H9 (cell line): ENCODE measurements around the gene PRPH2. TPM values are rescaled to one million over a fixed set of nuclear protein-coding genes. Genes with fewer than 3 reads are reported as not detected.
A peak's percentile ranks its signal among the peaks of the same experiment; 100 is the strongest.

Source experiments
- DNase-seq: peaks from one replicate; pipeline ENCODE4 v3.0.0-alpha.2; 2017
- H2AFZ ChIP-seq: one replicate; pipeline ENCODE4 v1.6.1; 2013; ENCODE audit warnings: mild to moderate bottlenecking, low read length, control low read depth, moderate library complexity
- H2AK5ac ChIP-seq: 2 replicates; pipeline ENCODE4 v1.6.1; 2013; ENCODE audit warnings: low read length, control low read depth, mixed read lengths; ENCODE audit not compliant: insufficient read length
- H2BK120ac ChIP-seq: one replicate; pipeline ENCODE4 v1.6.1; 2013; ENCODE audit warnings: low read depth, mild to moderate bottlenecking, low read length, control low read depth, inconsistent platforms; ENCODE audit not compliant: poor library complexity, severe bottlenecking
- H2BK12ac ChIP-seq: 2 replicates; pipeline ENCODE4 v1.6.1; 2013; ENCODE audit warnings: low read length, control low read depth, mixed read lengths, low read depth; ENCODE audit not compliant: insufficient read length
- H2BK15ac ChIP-seq: 2 replicates; pipeline ENCODE4 v1.6.1; 2013; ENCODE audit warnings: low read depth, low read length, control low read depth
- H2BK20ac ChIP-seq: one replicate; pipeline ENCODE4 v1.6.1; 2013; ENCODE audit warnings: low read depth, mild to moderate bottlenecking, low read length, control low read depth, inconsistent platforms; ENCODE audit not compliant: poor library complexity, severe bottlenecking
- H2BK5ac ChIP-seq: 2 replicates; pipeline ENCODE4 v1.6.1; 2013; ENCODE audit warnings: low read length, control low read depth, mixed read lengths; ENCODE audit not compliant: insufficient read length
- H3K14ac ChIP-seq: 2 replicates; pipeline ENCODE4 v1.6.1; 2013; ENCODE audit warnings: low read length, control low read depth; ENCODE audit not compliant: insufficient read depth
- H3K18ac ChIP-seq: 2 replicates; pipeline ENCODE4 v1.6.1; 2013; ENCODE audit warnings: low read depth, mild to moderate bottlenecking, mixed read lengths, low read length, control low read depth; ENCODE audit not compliant: insufficient read length
- H3K23ac ChIP-seq: 2 replicates; pipeline ENCODE4 v1.6.1; 2013; ENCODE audit warnings: low read length, control low read depth, mixed read lengths, low read depth; ENCODE audit not compliant: insufficient read length
- H3K23me2 ChIP-seq: 2 replicates; pipeline ENCODE4 v1.6.1; 2013; ENCODE audit warnings: low read depth, mild to moderate bottlenecking, mixed read lengths, low read length, control low read depth; ENCODE audit not compliant: insufficient read length, poor library complexity, severe bottlenecking
- H3K27ac ChIP-seq: 2 replicates; pipeline ENCODE4 v1.5.1; 2013; ENCODE audit warnings: low read length, control low read depth, mixed read lengths, low read depth; ENCODE audit not compliant: insufficient read length
- H3K27me3 ChIP-seq: 2 replicates; pipeline ENCODE4 v1.6.1; 2013; ENCODE audit warnings: low read length, control low read depth, inconsistent platforms; ENCODE audit not compliant: insufficient read depth
- H3K4ac ChIP-seq: 2 replicates; pipeline ENCODE4 v1.6.1; 2013; ENCODE audit warnings: low read depth, mild to moderate bottlenecking, control low read depth, inconsistent platforms, low read length, moderate library complexity
- H3K4me1 ChIP-seq: 2 replicates; pipeline ENCODE4 v1.6.1; 2013; ENCODE audit warnings: low read length, control low read depth, inconsistent platforms; ENCODE audit not compliant: insufficient read depth
- H3K4me2 ChIP-seq: 2 replicates; pipeline ENCODE4 v1.6.1; 2013; ENCODE audit warnings: low read length, control low read depth, mixed read lengths; ENCODE audit not compliant: insufficient read length, insufficient read depth
- H3K56ac ChIP-seq: 2 replicates; pipeline ENCODE4 v1.6.1; 2013; ENCODE audit warnings: low read depth, mild to moderate bottlenecking, mixed read lengths, low read length, control low read depth; ENCODE audit not compliant: insufficient read length
- H3K79me1 ChIP-seq: 2 replicates; pipeline ENCODE4 v1.6.1; 2013; ENCODE audit warnings: low read depth, mild to moderate bottlenecking, moderate library complexity, low read length, control low read depth, inconsistent platforms; ENCODE audit not compliant: insufficient read depth, poor library complexity, severe bottlenecking
- H3K79me2 ChIP-seq: 2 replicates; pipeline ENCODE4 v1.6.1; 2013; ENCODE audit warnings: low read length, control low read depth, inconsistent platforms; ENCODE audit not compliant: insufficient read depth
- H3K9ac ChIP-seq: 2 replicates; pipeline ENCODE4 v1.6.1; 2013; ENCODE audit warnings: low read length, control low read depth, mixed read lengths; ENCODE audit not compliant: insufficient read length; ENCODE audit errors: extremely low read depth
- H3K9me3 ChIP-seq: one replicate; pipeline ENCODE4 v1.6.1; 2013; ENCODE audit warnings: low read depth, low read length, inconsistent platforms; ENCODE audit not compliant: control insufficient read depth
- H3T11ph ChIP-seq: one replicate; pipeline ENCODE4 v1.6.1; 2013; ENCODE audit warnings: mild to moderate bottlenecking, low read length, control low read depth, inconsistent platforms
- H4K20me1 ChIP-seq: one replicate; pipeline ENCODE4 v1.6.1; 2013; ENCODE audit not compliant: control insufficient read depth, insufficient read length, insufficient read depth
- H4K5ac ChIP-seq: 2 replicates; pipeline ENCODE4 v1.6.1; 2013; ENCODE audit warnings: low read depth, mild to moderate bottlenecking, mixed read lengths, low read length, control low read depth; ENCODE audit not compliant: insufficient read length
- H4K8ac ChIP-seq: replicated peaks from 2 replicates; pipeline ENCODE4 v1.6.1; 2013; ENCODE audit warnings: low read length, control low read depth, mixed read lengths, low read depth; ENCODE audit not compliant: insufficient read length
- H4K91ac ChIP-seq: 2 replicates; pipeline ENCODE4 v1.6.1; 2013; ENCODE audit warnings: low read depth, mild to moderate bottlenecking, moderate library complexity, mixed read lengths, low read length, control low read depth; ENCODE audit not compliant: insufficient read length
- H3K27ac Mint-ChIP-seq, 3 experiments: 2 replicates in 2 of 3; 3 replicates in 1 of 3; pipeline ENCODE4 v1.8.0; 2020 to 2021; ENCODE audit warnings: mixed read lengths in 3 of 3, mild to moderate bottlenecking in 1 of 3, moderate library complexity in 1 of 3
- H3K27me3 Mint-ChIP-seq: 2 replicates; pipeline ENCODE4 v1.8.0; 2021; ENCODE audit warnings: low read depth, mild to moderate bottlenecking, moderate library complexity, mixed read lengths
- H3K36me3 Mint-ChIP-seq, 3 experiments: 2 replicates in 2 of 3; 3 replicates in 1 of 3; pipeline ENCODE4 v1.8.0; 2020 to 2021; ENCODE audit warnings: low read depth in 3 of 3, mixed read lengths in 3 of 3; ENCODE audit not compliant: insufficient read depth in 1 of 3
- H3K4me1 Mint-ChIP-seq, 2 experiments: 2 replicates each; pipeline ENCODE4 v1.8.0; 2020; ENCODE audit warnings: mixed read lengths in 2 of 2
- H3K4me3 Mint-ChIP-seq, 2 experiments: 2 replicates in 1 of 2; 3 replicates in 1 of 2; pipeline ENCODE4 v1.8.0; 2020 to 2021; ENCODE audit warnings: mild to moderate bottlenecking in 2 of 2, mixed read lengths in 2 of 2, moderate library complexity in 1 of 2
- H3K9me3 Mint-ChIP-seq, 2 experiments: 2 replicates in 1 of 2; 3 replicates in 1 of 2; pipeline ENCODE4 v1.8.0; 2020; ENCODE audit warnings: mild to moderate bottlenecking in 2 of 2, mixed read lengths in 2 of 2, moderate library complexity in 1 of 2
- WGBS: extraction: QIAGEN DNeasy Blood & Tissue Kit; methylation state at CpG from one replicate; pipeline ENCODE4 v1.1.7; 2013; ENCODE audit warnings: missing lambda C conversion rate, low lambda C conversion rate, mixed read lengths; ENCODE audit not compliant: insufficient read length; ENCODE audit errors: extremely low coverage; 5-methylcytosine and 5-hydroxymethylcytosine counted together
- total RNA-seq: library from RNA; stranded (reverse); gene quantifications from 2 replicates; pipeline ENCODE4 v1.2.1, GENCODE V29; 2021
- TF ChIP-seq, protein P1 (sequence below): fragments of 200-600 bp; sonication (generic); conservative IDR thresholded peaks from 3 replicates; pipeline ENCODE4 v1.8.0; 2021; ENCODE audit warnings: antibody characterized with exemption, mild to moderate bottlenecking

Gene PRPH2
- total RNA-seq, 1 experiment from 2014 or later = 0.31 TPM

DNA sequence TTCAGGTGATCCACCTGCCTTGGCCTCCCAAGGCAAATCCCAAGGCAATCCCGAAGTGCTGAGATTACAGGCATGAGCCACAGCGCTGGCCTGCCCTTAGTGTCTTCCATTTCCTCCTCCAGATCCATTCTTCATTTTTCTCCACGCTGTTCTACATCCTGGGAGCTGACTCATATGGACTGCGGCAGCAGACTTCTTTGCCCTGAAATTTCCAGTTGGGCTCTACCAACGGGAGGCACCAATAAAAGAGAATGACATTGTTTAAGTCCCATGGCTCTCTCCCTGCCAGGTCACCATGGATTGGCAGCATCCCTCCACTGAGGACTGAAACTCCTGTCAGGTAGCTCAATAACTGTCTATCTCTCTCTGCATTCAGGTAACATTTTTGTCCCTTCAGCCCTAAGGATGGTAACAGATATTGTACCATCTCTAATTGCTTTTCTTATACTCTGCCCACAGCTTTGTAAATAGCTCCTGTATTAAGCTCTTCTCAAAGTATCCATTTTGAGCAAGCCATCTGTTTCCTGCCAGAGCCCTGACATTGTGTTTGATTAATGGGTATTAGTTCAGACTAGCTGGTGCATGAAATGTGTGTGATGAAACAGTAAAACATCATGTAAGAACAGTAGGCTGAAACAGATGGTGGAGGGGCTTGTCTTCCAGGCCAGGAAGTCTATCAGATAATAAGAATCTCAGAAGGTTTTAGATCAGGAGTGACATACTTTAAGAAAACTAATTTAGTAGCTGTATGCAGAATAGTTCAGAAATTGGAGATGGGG is 19.9 kb upstream of the PRPH2 start:
- peaks cover 2 to 4% (median 4%) of the 10 kb centered on the region in 3 experiments; a peak in 6 of 7 replicates for H3K36me3 Mint-ChIP-seq
- Histone ChIP-seq H2BK5ac (no peak overlapping the region), H3K4ac (no peak overlapping the region), H3K14ac (no peak overlapping the region), H2BK120ac (no peak overlapping the region), H3K79me1 (peaks cover 8% of the 10 kb centered on the region), H3K56ac (no peak overlapping the region), H2AFZ (no peak overlapping the region), H2BK20ac (no peak overlapping the region), H3K23me2 (peaks cover 20% of the 10 kb centered on the region), H3K23ac (no peak overlapping the region), H2BK12ac (no peak overlapping the region), H3K27me3 (no peaks in the 10 kb centered on the region), H3K79me2 (peaks cover 6% of the 10 kb centered on the region; the same call in 1 of the 2 replicates), H3K18ac (no peak overlapping the region), H3K9me3 (no peaks in the 10 kb centered on the region), H4K20me1 (no peaks in the 10 kb centered on the region), H3K27ac (no peak overlapping the region), H3K9ac (no peak overlapping the region), H2BK15ac (no peak overlapping the region), H4K8ac (no peak overlapping the region), H2AK5ac (no peak overlapping the region), H4K91ac (no peak overlapping the region), H4K5ac (no peak overlapping the region), H3K4me2 (no peak overlapping the region), H3T11ph (no peak overlapping the region), H3K4me1 (no peaks in the 10 kb centered on the region)
- H3K9me3 Mint-ChIP-seq = no peaks in the 10 kb centered on the region
- H3K27me3 Mint-ChIP-seq = peaks cover 5% of the 10 kb centered on the region
- TF ChIP-seq, protein P1, sequence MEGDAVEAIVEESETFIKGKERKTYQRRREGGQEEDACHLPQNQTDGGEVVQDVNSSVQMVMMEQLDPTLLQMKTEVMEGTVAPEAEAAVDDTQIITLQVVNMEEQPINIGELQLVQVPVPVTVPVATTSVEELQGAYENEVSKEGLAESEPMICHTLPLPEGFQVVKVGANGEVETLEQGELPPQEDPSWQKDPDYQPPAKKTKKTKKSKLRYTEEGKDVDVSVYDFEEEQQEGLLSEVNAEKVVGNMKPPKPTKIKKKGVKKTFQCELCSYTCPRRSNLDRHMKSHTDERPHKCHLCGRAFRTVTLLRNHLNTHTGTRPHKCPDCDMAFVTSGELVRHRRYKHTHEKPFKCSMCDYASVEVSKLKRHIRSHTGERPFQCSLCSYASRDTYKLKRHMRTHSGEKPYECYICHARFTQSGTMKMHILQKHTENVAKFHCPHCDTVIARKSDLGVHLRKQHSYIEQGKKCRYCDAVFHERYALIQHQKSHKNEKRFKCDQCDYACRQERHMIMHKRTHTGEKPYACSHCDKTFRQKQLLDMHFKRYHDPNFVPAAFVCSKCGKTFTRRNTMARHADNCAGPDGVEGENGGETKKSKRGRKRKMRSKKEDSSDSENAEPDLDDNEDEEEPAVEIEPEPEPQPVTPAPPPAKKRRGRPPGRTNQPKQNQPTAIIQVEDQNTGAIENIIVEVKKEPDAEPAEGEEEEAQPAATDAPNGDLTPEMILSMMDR = no peak
- DNase-seq = no peak
- WGBS = no CpG with 5 or more reads among the region's 5 CpGs
- no peak overlapping the region for H3K4me3 Mint-ChIP-seq
- peak overlapping the region in 1 of 3 experiments; percentile 24; a peak in 1 of 7 replicates for H3K27ac Mint-ChIP-seq
- H3K4me1 Mint-ChIP-seq = peaks cover 6 to 10% of the 10 kb centered on the region in 2 experiments
